ENCODE results near the gene RASIP1.
"Not testable (repeated sequence)": the region's sequence is repeated elsewhere in the genome, so short reads cannot be mapped to it uniquely, and the experiment has no call there.

The RASIP1 gene

GRCh38 chr19:48731452-48731851 lies 9.0 kb downstream of the RASIP1 start:
- DNase-seq, result no peak

GRCh38 chr19:48728911-48729664 lies 11.3 kb downstream of the RASIP1 start:
- no peak for DNase-seq

GRCh38 chr19:48726556-48726955 lies 13.9 kb downstream of the RASIP1 start:
- no peak for DNase-seq

GRCh38 chr19:48724796-48725753 lies 15.3 kb downstream of the RASIP1 start:
- peak; percentile 88 for DNase-seq

- DNase-seq, result no peak
Observed at GRCh38 chr19:48722196-48722708, 18.2 kb downstream of the RASIP1 start.

GRCh38 chr19:48720613-48721296 lies 19.7 kb downstream of the RASIP1 start:
- DNase-seq, result peak; percentile 99

GRCh38 chr19:48720251-48720612 lies 20.2 kb downstream of the RASIP1 start:
- no peak for DNase-seq

- no peak for DNase-seq
Observed at GRCh38 chr19:48719263-48720171, 20.9 kb downstream of the RASIP1 start, which contains the start of gene MAMSTR. TSS of gene MAMSTR (minus strand) at chr19:48719725. CDS start at chr19:48719031, 694 bp downstream.

GRCh38 chr19:48718711-48719231 lies 21.6 kb downstream of the RASIP1 start:
- DNase-seq, result no peak

- not testable (repeated sequence) for DNase-seq
Observed at GRCh38 chr19:48718106-48718505, 22.3 kb downstream of the RASIP1 start.

- no peak for DNase-seq
Observed at GRCh38 chr19:48716562-48717291, 23.7 kb downstream of the RASIP1 start.

- DNase-seq, result no peak
Observed at GRCh38 chr19:48715681-48716171, 24.7 kb downstream of the RASIP1 start.

GRCh38 chr19:48714759-48715675 lies 25.4 kb downstream of the RASIP1 start:
- DNase-seq, result no peak

- DNase-seq, result peak; percentile 99
Observed at GRCh38 chr19:48713864-48714755, 26.3 kb downstream of the RASIP1 start.

- peak; percentile 22 for DNase-seq
Observed at GRCh38 chr19:48713041-48713863, 27.2 kb downstream of the RASIP1 start.

- DNase-seq, result no peak
Observed at GRCh38 chr19:48711106-48711662, 29.2 kb downstream of the RASIP1 start.

- DNase-seq, result no peak
Observed at GRCh38 chr19:48708471-48708870, 31.9 kb downstream of the RASIP1 start.
